Lung (tissue), 12 donors: ENCODE data around the gene IL1RN. TPM values are rescaled to one million over a fixed set of nuclear protein-coding genes. Genes with fewer than 3 reads are reported as not detected.

Experiments
- ATAC-seq: fragments of 200-7000 bp; cut with Tn5 transposase; one replicate; pipeline ENCODE4 v1.9.1; 2020; ENCODE audit warnings: moderate number of reproducible peaks; ENCODE audit not compliant: insufficient read depth, low FRiP score
- DNase-seq, 3 donors: peaks; one replicate each; pipeline ENCODE4 v3.0.0-alpha.2; 2013 to 2017
- H3K27ac ChIP-seq, 2 donors: one replicate each; pipeline ENCODE4 v1.5.1; 2013; ENCODE audit warnings: mild to moderate bottlenecking in 2 of 2, moderate library complexity in 2 of 2, control low read depth in 1 of 2, inconsistent platforms in 1 of 2, low read depth in 1 of 2, low read length in 1 of 2
- H3K27me3 ChIP-seq, 3 donors: one replicate each; pipeline ENCODE4 v1.5.1; 2013; ENCODE audit warnings: low read length in 2 of 3; ENCODE audit not compliant: control insufficient read depth in 3 of 3, insufficient read depth in 3 of 3
- H3K36me3 ChIP-seq, 4 donors: one replicate each; pipeline ENCODE4 v1.5.1; 2013; ENCODE audit warnings: low read length in 4 of 4, mild to moderate bottlenecking in 1 of 4, moderate library complexity in 1 of 4; ENCODE audit not compliant: control insufficient read depth in 4 of 4, insufficient read depth in 4 of 4
- H3K4me1 ChIP-seq, 5 donors: one replicate each; pipeline ENCODE4 v1.5.1; 2013; ENCODE audit warnings: low read length in 5 of 5, mild to moderate bottlenecking in 2 of 5, moderate library complexity in 1 of 5; ENCODE audit not compliant: control insufficient read depth in 5 of 5, insufficient read depth in 5 of 5
- H3K4me3 ChIP-seq: one replicate; pipeline ENCODE4 v1.5.1; 2013; ENCODE audit warnings: mild to moderate bottlenecking, control low read depth, moderate library complexity
- H3K9ac ChIP-seq, 2 donors: one replicate each; pipeline ENCODE4 v1.5.1; 2013; ENCODE audit warnings: low read length in 2 of 2, control low read depth in 1 of 2; ENCODE audit not compliant: insufficient read depth in 1 of 2
- H3K9me3 ChIP-seq, 4 donors: one replicate each; pipeline ENCODE4 v1.5.1; 2013; ENCODE audit warnings: low read length in 3 of 4, mild to moderate bottlenecking in 1 of 4, moderate library complexity in 1 of 4; ENCODE audit not compliant: control insufficient read depth in 4 of 4, insufficient read depth in 3 of 4
- CTCF ChIP-seq: IDR thresholded peaks from 2 replicates; pipeline ENCODE4 v1.5.1; 2012; ENCODE audit warnings: mild to moderate bottlenecking; ENCODE audit errors: control extremely low read depth, extremely low read depth
- WGBS, 2 donors: extraction: QIAGEN DNeasy Blood & Tissue Kit; methylation state at CpG; one replicate each; pipeline ENCODE4 v1.1.7; 2013; 5-methylcytosine and 5-hydroxymethylcytosine counted together
- polyA plus RNA-seq, 2 donors: library from polyadenylated mRNA; stranded (reverse); fragments of 200-250 nt; gene quantifications; one replicate each; pipeline ENCODE4 v1.2.1, GENCODE V29; 2013
- total RNA-seq, 2 donors: library from RNA; depleted of rRNA in 1 of 2; stranded (reverse); fragments of >200 nt in 1 of 2; gene quantifications; one replicate each; pipeline ENCODE4 v1.2.1, GENCODE V29; 2014 to 2021
- donor health status: control.
- donor health status: control.
- donor health status: Bipolar disorder and iron deficiency.
- donor health status: healthy.
- donor health status: DM: yes; HTN: yes; CAD: no.

Gene IL1RN
- total and polyA plus RNA-seq, 4 donors = 9.6 to 850 (median 16.7) TPM

- Histone ChIP-seq H3K27me3 (no peaks in the 10 kb centered on the region), H3K9me3 (peaks cover 0 to 5% (median 0%) of the 10 kb centered on the region in 4 donors), H3K36me3 (no peaks in the 10 kb centered on the region), H3K27ac (no peak overlapping the region), H3K9ac (no peak overlapping the region), H3K4me3 (no peak overlapping the region), H3K4me1 (peaks cover 0 to 2% (median 0%) of the 10 kb centered on the region in 5 donors)
- WGBS, 2 donors = 76 to 86% methylated on average over 4 of the region's 4 CpGs
- no peak for TF ChIP-seq CTCF
- ATAC-seq (no peak), DNase-seq (no peak)
Observed at GRCh38 chr2:113098041-113098440, 29.4 kb upstream of the IL1RN start.

- Histone ChIP-seq H3K9me3 (peaks cover 0 to 5% (median 0%) of the 10 kb centered on the region in 4 donors), H3K27me3 (no peaks in the 10 kb centered on the region), H3K9ac (no peak overlapping the region), H3K27ac (no peak overlapping the region), H3K4me3 (no peak overlapping the region), H3K36me3 (no peaks in the 10 kb centered on the region), H3K4me1 (peaks cover 0 to 2% (median 0%) of the 10 kb centered on the region in 5 donors)
- no peak for ATAC-seq
- 97 to 99% methylated on average over 6 of the region's 6 CpGs for WGBS, 2 donors
- TF ChIP-seq CTCF = no peak
- no peak for DNase-seq
Observed at GRCh38 chr2:113098532-113098931, 28.9 kb upstream of the IL1RN start.

- Histone ChIP-seq H3K27me3 (peaks cover 0 to 2% (median 0%) of the 10 kb centered on the region in 3 donors), H3K27ac (no peak overlapping the region), H3K36me3 (no peaks in the 10 kb centered on the region), H3K4me3 (no peak overlapping the region), H3K9ac (no peak overlapping the region), H3K9me3 (peaks cover 0 to 5% (median 0%) of the 10 kb centered on the region in 4 donors), H3K4me1 (peaks cover 0 to 2% (median 0%) of the 10 kb centered on the region in 5 donors)
- ATAC-seq (no peak), DNase-seq (no peak)
- WGBS, 2 donors = 68 to 97% methylated on average over 2 of the region's 2 CpGs
- TF ChIP-seq CTCF = no peak
Observed at GRCh38 chr2:113102133-113102532, 25.3 kb upstream of the IL1RN start.

- ATAC-seq = no peak
- 92 to 96% methylated on average over 4 of the region's 4 CpGs for WGBS, 2 donors
- no peaks in the 10 kb centered on the region for H3K4me1 ChIP-seq
- peaks cover 0 to 2% (median 0%) of the 10 kb centered on the region in 3 donors for H3K27me3 ChIP-seq
- no peak overlapping the region for H3K9ac ChIP-seq
- no peak for TF ChIP-seq CTCF
- no peak overlapping the region for H3K27ac ChIP-seq
- H3K4me3 ChIP-seq = no peak overlapping the region
- peaks cover 0 to 5% (median 0%) of the 10 kb centered on the region in 4 donors for H3K9me3 ChIP-seq
- no peaks in the 10 kb centered on the region for H3K36me3 ChIP-seq
- DNase-seq = no peak
Observed at GRCh38 chr2:113103277-113103676, 24.1 kb upstream of the IL1RN start.
